WTC11 (cell line): ENCODE measurements around the gene TAF1B. TPM values are rescaled to one million over a fixed set of nuclear protein-coding genes. Genes with fewer than 3 reads are reported as not detected.

Experiments
- ATAC-seq: fragments of 200-7000 bp; cut with Tn5 transposase; 2 replicates; pipeline ENCODE4 v1.10.0; 2021; ENCODE audit warnings: mild to moderate bottlenecking, moderate library complexity
- CTCF ChIA-PET: fragments of 300-600 bp; sonication (Branson Sonifier 250); formaldehyde crosslinking; loops from one replicate; lab custom pipeline; 2021; ENCODE audit warnings: antibody characterized with exemption; lab: Charles Lee
- POLR2A ChIA-PET: fragments of 350-600 bp; sonication (Branson Sonifier 250); formaldehyde crosslinking; loops from one replicate; lab custom pipeline; 2021; ENCODE audit warnings: antibody characterized with exemption; lab: Charles Lee
- DNase-seq: peaks from one replicate; pipeline ENCODE4 v3.0.0; 2021; ENCODE audit warnings: low spot score
- H3K27ac Mint-ChIP-seq: 2 replicates; pipeline ENCODE4 v1.8.0; 2021; ENCODE audit warnings: mixed read lengths
- H3K27me3 Mint-ChIP-seq: 2 replicates; pipeline ENCODE4 v1.8.0; 2021; ENCODE audit warnings: low read depth, mild to moderate bottlenecking, moderate library complexity, mixed read lengths
- H3K36me3 Mint-ChIP-seq: 2 replicates; pipeline ENCODE4 v1.8.0; 2021; ENCODE audit warnings: mixed read lengths
- H3K4me1 Mint-ChIP-seq: 2 replicates; pipeline ENCODE4 v1.8.0; 2022; ENCODE audit warnings: mixed read lengths
- H3K4me3 Mint-ChIP-seq: 2 replicates; pipeline ENCODE4 v1.8.0; 2021; ENCODE audit warnings: mild to moderate bottlenecking, moderate library complexity, mixed read lengths
- H3K9me3 Mint-ChIP-seq: 2 replicates; pipeline ENCODE4 v1.8.0; 2021; ENCODE audit warnings: mixed read lengths
- ELF4 ChIP-seq: sonication (generic); formaldehyde crosslinking; IDR thresholded peaks from 2 replicates; pipeline ENCODE4 v1.8.1; 2022; ENCODE audit warnings: low read depth, mild to moderate bottlenecking, moderate library complexity, missing genetic modification reagents
- FOXJ3 ChIP-seq: sonication (generic); formaldehyde crosslinking; IDR thresholded peaks from 2 replicates; pipeline ENCODE4 v1.9.0; 2021; ENCODE audit warnings: missing genetic modification reagents, mild to moderate bottlenecking, borderline replicate concordance
- GTF2I ChIP-seq: fragments of 250-450 bp; sonication (Bioruptor Pico); conservative IDR thresholded peaks from 2 replicates; pipeline ENCODE4 v1.4.0; 2021; ENCODE audit warnings: mild to moderate bottlenecking
- JAZF1 ChIP-seq: fragments of 250-450 bp; sonication (Bioruptor Pico); IDR thresholded peaks from 2 replicates; pipeline ENCODE4 v1.9.0; 2021; ENCODE audit warnings: moderate library complexity, mild to moderate bottlenecking, inconsistent platforms
- JUN ChIP-seq: sonication (generic); formaldehyde crosslinking; IDR thresholded peaks from 2 replicates; pipeline ENCODE4 v1.8.0; 2023; ENCODE audit warnings: mild to moderate bottlenecking, missing genetic modification reagents
- NFYB ChIP-seq: sonication (generic); formaldehyde crosslinking; conservative IDR thresholded peaks from 2 replicates; pipeline ENCODE4 v1.8.0; 2022; ENCODE audit warnings: low read depth, missing genetic modification reagents
- NR2C2 ChIP-seq: sonication (generic); formaldehyde crosslinking; IDR thresholded peaks from 2 replicates; pipeline ENCODE4 v1.8.0; 2022; ENCODE audit warnings: mild to moderate bottlenecking, missing genetic modification reagents
- TCF7 ChIP-seq: sonication (generic); formaldehyde crosslinking; IDR thresholded peaks from 2 replicates; pipeline ENCODE4 v1.8.0; 2022; ENCODE audit warnings: mild to moderate bottlenecking, low read depth, missing genetic modification reagents, moderate library complexity
- TEAD1 ChIP-seq: sonication (generic); formaldehyde crosslinking; IDR thresholded peaks from 2 replicates; pipeline ENCODE4 v1.8.0; 2022; ENCODE audit warnings: mild to moderate bottlenecking, missing genetic modification reagents
- ZNF121 ChIP-seq: sonication (generic); formaldehyde crosslinking; IDR thresholded peaks from 2 replicates; pipeline ENCODE4 v1.8.0; 2023; ENCODE audit warnings: missing genetic modification reagents
- ZNF219 ChIP-seq: sonication (generic); formaldehyde crosslinking; IDR thresholded peaks from 2 replicates; pipeline ENCODE4 v1.8.0; 2023; ENCODE audit warnings: missing genetic modification reagents, mild to moderate bottlenecking, borderline replicate concordance
- ZNF396 ChIP-seq: fragments of 250-450 bp; sonication (Bioruptor Pico); IDR thresholded peaks from 2 replicates; pipeline ENCODE4 v1.8.0; 2021; ENCODE audit warnings: mild to moderate bottlenecking, moderate library complexity, borderline replicate concordance
- total RNA-seq: library from RNA; stranded (reverse); gene quantifications from 3 replicates; pipeline ENCODE4 v1.2.3, GENCODE V29; 2021
- TF ChIP-seq, protein P1 (sequence below): sonication (generic); formaldehyde crosslinking; IDR thresholded peaks from 2 replicates; pipeline ENCODE4 v1.8.1; 2022; ENCODE audit warnings: mild to moderate bottlenecking, moderate library complexity, missing genetic modification reagents
- TF ChIP-seq, protein P2 (sequence below): sonication (generic); formaldehyde crosslinking; IDR thresholded peaks from 2 replicates; pipeline ENCODE4 v1.8.1; 2023; ENCODE audit warnings: mild to moderate bottlenecking, missing genetic modification reagents
- TF ChIP-seq, protein P3 (sequence below): sonication (generic); formaldehyde crosslinking; IDR thresholded peaks from 2 replicates; pipeline ENCODE4 v1.8.1; 2023; ENCODE audit warnings: mild to moderate bottlenecking, missing genetic modification reagents
- TF ChIP-seq, protein P4 (sequence below): sonication (generic); formaldehyde crosslinking; IDR thresholded peaks from 2 replicates; pipeline ENCODE4 v1.8.1; 2022; ENCODE audit warnings: mild to moderate bottlenecking, missing genetic modification reagents, moderate library complexity, borderline replicate concordance
- TF ChIP-seq, protein P5 (sequence below): sonication (generic); formaldehyde crosslinking; IDR thresholded peaks from 2 replicates; pipeline ENCODE4 v1.8.0; 2023; ENCODE audit warnings: mild to moderate bottlenecking, missing genetic modification reagents
- TF ChIP-seq, protein P6 (sequence below): sonication (generic); formaldehyde crosslinking; IDR thresholded peaks from 2 replicates; pipeline ENCODE4 v1.8.1; 2022; ENCODE audit warnings: missing genetic modification reagents, borderline replicate concordance
- TF ChIP-seq, protein P7 (sequence below): sonication (generic); formaldehyde crosslinking; IDR thresholded peaks from 2 replicates; pipeline ENCODE4 v1.8.0; 2023; ENCODE audit warnings: missing genetic modification reagents

TAF1B gene
- total RNA-seq, 1 experiment from 2014 or later: 28.8 TPM

DNA sequence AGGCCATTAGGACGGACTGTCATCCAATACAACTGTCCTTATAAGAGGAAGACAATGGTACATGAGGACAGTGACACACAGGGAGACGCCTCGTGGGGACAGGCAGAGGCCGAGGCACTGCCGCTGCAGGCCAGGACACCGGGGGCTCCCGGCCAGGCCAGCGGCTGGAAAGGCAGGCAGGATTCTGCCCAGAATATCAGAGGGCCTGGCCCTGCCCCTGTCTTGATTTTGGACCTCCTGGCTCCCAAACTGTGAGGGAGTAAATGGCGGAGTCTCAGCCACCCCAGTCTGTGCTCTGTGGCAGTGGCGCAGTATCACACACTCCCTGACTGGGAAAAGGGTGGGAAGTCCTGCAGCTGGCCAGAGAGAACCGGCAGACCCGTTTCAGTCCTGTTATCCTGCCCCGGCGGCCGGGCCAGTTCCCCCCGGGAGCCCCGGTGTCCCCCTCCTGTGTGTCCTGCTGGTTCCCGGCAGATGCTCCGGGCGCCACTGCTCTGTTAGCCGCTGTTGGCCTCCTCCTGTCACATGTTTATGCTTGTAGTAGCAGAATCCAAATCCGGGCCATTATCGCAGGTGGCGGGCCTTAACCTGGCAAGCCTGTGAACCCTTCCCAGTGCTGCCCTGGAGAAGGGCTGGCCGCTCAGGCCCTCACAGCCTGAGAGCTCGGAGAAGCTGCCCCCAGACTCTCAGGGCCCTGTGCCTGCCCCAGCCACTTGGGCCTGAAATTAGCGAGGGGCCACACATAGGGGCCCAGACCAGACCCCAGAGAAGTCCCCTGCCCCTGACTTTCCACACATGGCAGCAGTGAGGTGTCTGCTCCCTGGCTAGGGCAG is 31.4 kb upstream of the TAF1B start:
- H3K27me3 Mint-ChIP-seq: 0 out of 2 replicates have a peak, but pooled peaks cover 4% of the 10 kb centered on the region

DNA sequence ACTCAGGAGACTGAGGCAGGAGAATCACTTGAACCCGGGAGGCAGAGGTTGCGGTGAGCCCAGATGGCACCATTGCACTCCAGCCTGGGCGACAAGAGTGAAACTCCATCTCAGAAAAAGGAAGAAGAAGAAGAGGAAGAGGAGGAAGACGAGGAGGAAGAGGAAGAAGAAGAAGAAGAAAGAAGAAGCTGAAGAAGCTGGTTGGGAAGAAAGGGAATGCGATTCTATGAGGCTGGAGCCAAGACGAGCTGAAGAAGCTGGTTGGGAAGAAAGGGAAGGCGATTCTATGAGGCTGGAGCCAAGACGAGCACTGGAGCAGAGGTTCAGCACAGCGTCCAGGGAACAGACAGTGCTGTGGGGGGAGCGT is 30.3 kb upstream of the TAF1B start:
- Mint-ChIP-seq H3K36me3 (no peaks in the 10 kb centered on the region), H3K27me3 (0 out of 2 replicates have a peak, but pooled peaks cover 4% of the 10 kb centered on the region), H3K9me3 (no peaks in the 10 kb centered on the region), H3K27ac (no peak overlapping the region), H3K4me1 (peaks cover 6% of the 10 kb centered on the region), H3K4me3 (no peak overlapping the region)
- ATAC-seq (no peak), DNase-seq (no peak)
- ChIA-PET CTCF (interaction anchor here (0.7 to 5.7 kb wide), 13 partner anchors 12 to 260 kb away, joined by 3 to 56 read pairs (median 4); partner anchors contain the start of gene TAF1B), POLR2A (no interaction called here)
- TF ChIP-seq, protein P1, sequence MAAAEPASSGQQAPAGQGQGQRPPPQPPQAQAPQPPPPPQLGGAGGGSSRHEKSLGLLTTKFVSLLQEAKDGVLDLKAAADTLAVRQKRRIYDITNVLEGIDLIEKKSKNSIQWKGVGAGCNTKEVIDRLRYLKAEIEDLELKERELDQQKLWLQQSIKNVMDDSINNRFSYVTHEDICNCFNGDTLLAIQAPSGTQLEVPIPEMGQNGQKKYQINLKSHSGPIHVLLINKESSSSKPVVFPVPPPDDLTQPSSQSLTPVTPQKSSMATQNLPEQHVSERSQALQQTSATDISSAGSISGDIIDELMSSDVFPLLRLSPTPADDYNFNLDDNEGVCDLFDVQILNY (CRISPR knock-in tag): no peak
- TF ChIP-seq NR2C2 (no peak), ELF4 (CRISPR knock-in tag) (no peak), JAZF1 (CRISPR knock-in tag) (no peak), TCF7 (CRISPR knock-in tag) (no peak), JUN (CRISPR knock-in tag) (no peak), GTF2I (CRISPR knock-in tag) (no peak)
- TF ChIP-seq, protein P2, sequence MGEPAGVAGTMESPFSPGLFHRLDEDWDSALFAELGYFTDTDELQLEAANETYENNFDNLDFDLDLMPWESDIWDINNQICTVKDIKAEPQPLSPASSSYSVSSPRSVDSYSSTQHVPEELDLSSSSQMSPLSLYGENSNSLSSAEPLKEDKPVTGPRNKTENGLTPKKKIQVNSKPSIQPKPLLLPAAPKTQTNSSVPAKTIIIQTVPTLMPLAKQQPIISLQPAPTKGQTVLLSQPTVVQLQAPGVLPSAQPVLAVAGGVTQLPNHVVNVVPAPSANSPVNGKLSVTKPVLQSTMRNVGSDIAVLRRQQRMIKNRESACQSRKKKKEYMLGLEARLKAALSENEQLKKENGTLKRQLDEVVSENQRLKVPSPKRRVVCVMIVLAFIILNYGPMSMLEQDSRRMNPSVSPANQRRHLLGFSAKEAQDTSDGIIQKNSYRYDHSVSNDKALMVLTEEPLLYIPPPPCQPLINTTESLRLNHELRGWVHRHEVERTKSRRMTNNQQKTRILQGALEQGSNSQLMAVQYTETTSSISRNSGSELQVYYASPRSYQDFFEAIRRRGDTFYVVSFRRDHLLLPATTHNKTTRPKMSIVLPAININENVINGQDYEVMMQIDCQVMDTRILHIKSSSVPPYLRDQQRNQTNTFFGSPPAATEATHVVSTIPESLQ: no peak
- TF ChIP-seq, protein P3, sequence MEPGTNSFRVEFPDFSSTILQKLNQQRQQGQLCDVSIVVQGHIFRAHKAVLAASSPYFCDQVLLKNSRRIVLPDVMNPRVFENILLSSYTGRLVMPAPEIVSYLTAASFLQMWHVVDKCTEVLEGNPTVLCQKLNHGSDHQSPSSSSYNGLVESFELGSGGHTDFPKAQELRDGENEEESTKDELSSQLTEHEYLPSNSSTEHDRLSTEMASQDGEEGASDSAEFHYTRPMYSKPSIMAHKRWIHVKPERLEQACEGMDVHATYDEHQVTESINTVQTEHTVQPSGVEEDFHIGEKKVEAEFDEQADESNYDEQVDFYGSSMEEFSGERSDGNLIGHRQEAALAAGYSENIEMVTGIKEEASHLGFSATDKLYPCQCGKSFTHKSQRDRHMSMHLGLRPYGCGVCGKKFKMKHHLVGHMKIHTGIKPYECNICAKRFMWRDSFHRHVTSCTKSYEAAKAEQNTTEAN (CRISPR knock-in tag): no peak
- TF ChIP-seq, protein P4, sequence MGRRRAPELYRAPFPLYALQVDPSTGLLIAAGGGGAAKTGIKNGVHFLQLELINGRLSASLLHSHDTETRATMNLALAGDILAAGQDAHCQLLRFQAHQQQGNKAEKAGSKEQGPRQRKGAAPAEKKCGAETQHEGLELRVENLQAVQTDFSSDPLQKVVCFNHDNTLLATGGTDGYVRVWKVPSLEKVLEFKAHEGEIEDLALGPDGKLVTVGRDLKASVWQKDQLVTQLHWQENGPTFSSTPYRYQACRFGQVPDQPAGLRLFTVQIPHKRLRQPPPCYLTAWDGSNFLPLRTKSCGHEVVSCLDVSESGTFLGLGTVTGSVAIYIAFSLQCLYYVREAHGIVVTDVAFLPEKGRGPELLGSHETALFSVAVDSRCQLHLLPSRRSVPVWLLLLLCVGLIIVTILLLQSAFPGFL (CRISPR knock-in tag): no peak
- TF ChIP-seq, protein P5, sequence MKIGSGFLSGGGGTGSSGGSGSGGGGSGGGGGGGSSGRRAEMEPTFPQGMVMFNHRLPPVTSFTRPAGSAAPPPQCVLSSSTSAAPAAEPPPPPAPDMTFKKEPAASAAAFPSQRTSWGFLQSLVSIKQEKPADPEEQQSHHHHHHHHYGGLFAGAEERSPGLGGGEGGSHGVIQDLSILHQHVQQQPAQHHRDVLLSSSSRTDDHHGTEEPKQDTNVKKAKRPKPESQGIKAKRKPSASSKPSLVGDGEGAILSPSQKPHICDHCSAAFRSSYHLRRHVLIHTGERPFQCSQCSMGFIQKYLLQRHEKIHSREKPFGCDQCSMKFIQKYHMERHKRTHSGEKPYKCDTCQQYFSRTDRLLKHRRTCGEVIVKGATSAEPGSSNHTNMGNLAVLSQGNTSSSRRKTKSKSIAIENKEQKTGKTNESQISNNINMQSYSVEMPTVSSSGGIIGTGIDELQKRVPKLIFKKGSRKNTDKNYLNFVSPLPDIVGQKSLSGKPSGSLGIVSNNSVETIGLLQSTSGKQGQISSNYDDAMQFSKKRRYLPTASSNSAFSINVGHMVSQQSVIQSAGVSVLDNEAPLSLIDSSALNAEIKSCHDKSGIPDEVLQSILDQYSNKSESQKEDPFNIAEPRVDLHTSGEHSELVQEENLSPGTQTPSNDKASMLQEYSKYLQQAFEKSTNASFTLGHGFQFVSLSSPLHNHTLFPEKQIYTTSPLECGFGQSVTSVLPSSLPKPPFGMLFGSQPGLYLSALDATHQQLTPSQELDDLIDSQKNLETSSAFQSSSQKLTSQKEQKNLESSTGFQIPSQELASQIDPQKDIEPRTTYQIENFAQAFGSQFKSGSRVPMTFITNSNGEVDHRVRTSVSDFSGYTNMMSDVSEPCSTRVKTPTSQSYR (CRISPR knock-in tag): no peak
- TF ChIP-seq, protein P6, sequence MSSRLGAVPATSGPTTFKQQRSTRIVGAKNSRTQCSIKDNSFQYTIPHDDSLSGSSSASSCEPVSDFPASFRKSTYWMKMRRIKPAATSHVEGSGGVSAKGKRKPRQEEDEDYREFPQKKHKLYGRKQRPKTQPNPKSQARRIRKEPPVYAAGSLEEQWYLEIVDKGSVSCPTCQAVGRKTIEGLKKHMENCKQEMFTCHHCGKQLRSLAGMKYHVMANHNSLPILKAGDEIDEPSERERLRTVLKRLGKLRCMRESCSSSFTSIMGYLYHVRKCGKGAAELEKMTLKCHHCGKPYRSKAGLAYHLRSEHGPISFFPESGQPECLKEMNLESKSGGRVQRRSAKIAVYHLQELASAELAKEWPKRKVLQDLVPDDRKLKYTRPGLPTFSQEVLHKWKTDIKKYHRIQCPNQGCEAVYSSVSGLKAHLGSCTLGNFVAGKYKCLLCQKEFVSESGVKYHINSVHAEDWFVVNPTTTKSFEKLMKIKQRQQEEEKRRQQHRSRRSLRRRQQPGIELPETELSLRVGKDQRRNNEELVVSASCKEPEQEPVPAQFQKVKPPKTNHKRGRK (CRISPR knock-in tag): no peak
- TF ChIP-seq, protein P7, sequence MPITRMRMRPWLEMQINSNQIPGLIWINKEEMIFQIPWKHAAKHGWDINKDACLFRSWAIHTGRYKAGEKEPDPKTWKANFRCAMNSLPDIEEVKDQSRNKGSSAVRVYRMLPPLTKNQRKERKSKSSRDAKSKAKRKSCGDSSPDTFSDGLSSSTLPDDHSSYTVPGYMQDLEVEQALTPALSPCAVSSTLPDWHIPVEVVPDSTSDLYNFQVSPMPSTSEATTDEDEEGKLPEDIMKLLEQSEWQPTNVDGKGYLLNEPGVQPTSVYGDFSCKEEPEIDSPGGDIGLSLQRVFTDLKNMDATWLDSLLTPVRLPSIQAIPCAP (CRISPR knock-in tag): no peak

More for the DNA sequence above, 31.4 kb upstream of the TAF1B start:
- Mint-ChIP-seq H3K9me3 (no peaks in the 10 kb centered on the region), H3K36me3 (no peaks in the 10 kb centered on the region), H3K27ac (no peak overlapping the region), H3K4me1 (peaks cover 6% of the 10 kb centered on the region), H3K4me3 (no peak overlapping the region)
- ChIA-PET CTCF (interaction anchor here (0.8 to 5.7 kb wide), 8 partner anchors 11 to 261 kb away, joined by 3 to 56 read pairs (median 4); partner anchors contain the start of gene TAF1B), POLR2A (no interaction called here)
- no peak for ATAC-seq
- DNase-seq: no peak
- TF ChIP-seq NFYB (no peak), TEAD1 (no peak), ZNF121 (no peak), ZNF219 (no peak), JAZF1 (CRISPR knock-in tag) (no peak), ZNF396 (CRISPR knock-in tag) (no peak), FOXJ3 (no peak)
- TF ChIP-seq, protein P7 (CRISPR knock-in tag): no peak
- TF ChIP-seq, protein P2: no peak
